H1 (cell line): ENCODE measurements around the gene VNN1. TPM values are rescaled to one million over a fixed set of nuclear protein-coding genes. Genes with fewer than 3 reads are reported as not detected.

ENCODE experiments used
- ATF3 ChIP-seq: IDR thresholded peaks from 2 replicates; pipeline ENCODE4 v1.6.1; 2011; ENCODE audit warnings: low read depth, mild to moderate bottlenecking, low read length; ENCODE audit not compliant: insufficient read depth
- polyA plus RNA-seq, 7 experiments: library from polyadenylated mRNA; depleted of rRNA in 3 of 7; stranded (reverse) in 5 of 7; unstranded in 2 of 7; fragments of >200 nt in 5 of 7; fragments of 200-250 nt in 2 of 7; gene quantifications; 1 replicate in 5 of 7; 2 replicates in 1 of 7; 4 replicates in 1 of 7; pipeline versions ENCODE4 v1.2.1 to v1.2.3, GENCODE V29; 2011 to 2013; ENCODE audit warnings: missing spikeins in 2 of 7, mixed read lengths in 2 of 7
- total RNA-seq: library from RNA; stranded (reverse); fragmentation: NEBNext Ultra II Directional; extraction: Animal tissue kit (Norgen Biotek cat#: 25700); gene quantifications from 2 replicates; pipeline ENCODE4 v1.2.1, GENCODE V29; 2021

Gene VNN1
- total and polyA plus RNA-seq, 2 of the 8 experiments (the other 6 are each of a cell fraction or from before 2014, with no cell fraction given): not detected

- TF ChIP-seq ATF3: no peak
These were observed 65.0 kb downstream of the VNN1 start (continued) for GRCh38 chr6:132648828-132649227.
